Breast epithelium (tissue), 4 donors: ENCODE data around the gene FASN. TPM values are rescaled to one million over a fixed set of nuclear protein-coding genes. Genes with fewer than 3 reads are reported as not detected.

Source experiments
- DNase-seq, 2 donors: peaks; one replicate each; pipeline ENCODE4 v3.0.0-alpha.2; 2019; ENCODE audit warnings: low spot score in 2 of 2
- H3K27ac ChIP-seq, 2 donors: fragments of 200-600 bp; sonication (generic) in 1 of 2; one replicate each; pipeline ENCODE4 v1.5.1; 2016 to 2019; ENCODE audit warnings: mild to moderate bottlenecking in 1 of 2
- H3K27me3 ChIP-seq, 2 donors: fragments of 200-600 bp; sonication (generic) in 1 of 2; one replicate each; pipeline versions ENCODE4 v1.5.1 to v1.6.0; 2017 to 2019; ENCODE audit warnings: control low read depth in 1 of 2, mild to moderate bottlenecking in 1 of 2
- H3K36me3 ChIP-seq: fragments of 200-600 bp; one replicate; pipeline ENCODE4 v1.5.1; 2019
- H3K4me1 ChIP-seq, 2 donors: fragments of 200-600 bp; sonication (generic); one replicate each; pipeline ENCODE4 v1.5.1; 2016 to 2019; ENCODE audit warnings: control low read depth in 1 of 2
- H3K4me3 ChIP-seq, 3 donors: fragments of 200-600 bp; sonication (generic); 1 replicate in 2 of 3; 2 replicates in 1 of 3; pipeline ENCODE4 v1.5.1; 2016 to 2019; ENCODE audit warnings: mild to moderate bottlenecking in 3 of 3, moderate library complexity in 2 of 3
- H3K9me3 ChIP-seq, 2 donors: fragments of 200-600 bp; sonication (generic) in 1 of 2; one replicate each; pipeline ENCODE4 v1.5.1; 2016 to 2019; ENCODE audit warnings: control low read depth in 1 of 2
- CTCF ChIP-seq, 3 donors: fragments of 450-650 bp; IDR thresholded peaks; one replicate each; pipeline ENCODE4 v1.5.1; 2016 to 2017; ENCODE audit warnings: antibody characterized with exemption in 3 of 3, mild to moderate bottlenecking in 3 of 3, moderate library complexity in 3 of 3
- POLR2A ChIP-seq: fragments of 450-650 bp; IDR thresholded peaks from one replicate; pipeline ENCODE4 v1.6.1; 2016; ENCODE audit warnings: antibody characterized with exemption, mild to moderate bottlenecking, moderate library complexity
- POLR2AphosphoS5 ChIP-seq, 3 donors: sonication (generic); formaldehyde crosslinking; IDR thresholded peaks; one replicate each; pipeline ENCODE4 v1.6.1; 2017; ENCODE audit warnings: antibody characterized with exemption in 3 of 3
- intact Hi-C: fragments of 100-400 bp; cut with DNase I; formaldehyde crosslinking; loops from one replicate; pipeline ENCODE4 v1.15.1; 2023; ENCODE audit warnings: low total_unique reads
- total RNA-seq, 3 donors: library from RNA; depleted of rRNA; stranded (reverse); fragments of >200 nt; gene quantifications; one replicate each; pipeline ENCODE4 v1.1.0, GENCODE V29; 2016

FASN gene
- total RNA-seq, 3 donors from 2014 or later: 95.4 to 590 (median 98.6) TPM

- no peaks in the 10 kb centered on the region for H3K36me3 ChIP-seq
Observed at GRCh38 chr17:82037092-82037888, 60.7 kb downstream of the FASN start, which contains the start of gene DCXR. Gene DCXR (minus strand): TSS chr17:82037697. CDS start chr17:82037682, 15 bp downstream.

GRCh38 chr17:82036634-82037091 is 61.4 kb downstream of the FASN start:
- Histone ChIP-seq H3K27ac (peak overlapping the region; percentile 87 to 99), H3K27me3 (no peaks in the 10 kb centered on the region), H3K4me1 (peaks cover 8 to 10% of the 10 kb centered on the region in 2 donors), H3K9me3 (no peaks in the 10 kb centered on the region), H3K36me3 (no peaks in the 10 kb centered on the region), H3K4me3 (peak overlapping the region; percentile 58 to 96 (median 63))
- no peak for DNase-seq
- intact Hi-C loops: loop anchor here (10.0 kb wide), 1 partner anchor 48 kb away; no protein-coding TSS in a partner anchor
- TF ChIP-seq POLR2A (no peak), POLR2AphosphoS5 (IDR thresholded peaks at IDR 0.05) (no peak), CTCF (IDR thresholded peaks at IDR 0.05) (no peak)

More at GRCh38 chr17:82037092-82037888, 60.7 kb downstream of the FASN start, which contains the start of gene DCXR:
- peak within 1 kb of the TSS; percentile 87 to 99 for H3K27ac ChIP-seq
- TF ChIP-seq CTCF (IDR thresholded peaks at IDR 0.05): peak; percentile 20 to 72 (median 33)
- peak; percentile 93 to 96 (median 95) for TF ChIP-seq POLR2AphosphoS5 (IDR thresholded peaks at IDR 0.05)
- TF ChIP-seq POLR2A: peak; percentile 93
- H3K9me3 ChIP-seq: no peaks in the 10 kb centered on the region
- H3K4me3 ChIP-seq: peak within 1 kb of the TSS; percentile 58 to 96 (median 63)
- intact Hi-C loops: loop anchor here (10.0 kb wide), 1 partner anchor 48 kb away; no protein-coding TSS in a partner anchor
- H3K27me3 ChIP-seq: no peaks in the 10 kb centered on the region
- peak; percentile 98 for DNase-seq
- peaks cover 8 to 10% of the 10 kb centered on the region in 2 donors for H3K4me1 ChIP-seq

GRCh38 chr17:82035956-82036633 is 61.9 kb downstream of the FASN start:
- H3K27me3 ChIP-seq: no peaks in the 10 kb centered on the region
- H3K4me1 ChIP-seq: peaks cover 8 to 10% of the 10 kb centered on the region in 2 donors
- TF ChIP-seq POLR2AphosphoS5 (IDR thresholded peaks at IDR 0.05) (no peak), POLR2A (no peak), CTCF (IDR thresholded peaks at IDR 0.05) (no peak)
- H3K4me3 ChIP-seq: peak overlapping the region; percentile 58 to 96 (median 63)
- H3K27ac ChIP-seq: peak overlapping the region; percentile 87 to 99
- no peak for DNase-seq
- no peaks in the 10 kb centered on the region for H3K36me3 ChIP-seq
- intact Hi-C loops: loop anchor here (10.0 kb wide), 1 partner anchor 49 kb away; no protein-coding TSS in a partner anchor
- H3K9me3 ChIP-seq: no peaks in the 10 kb centered on the region

- intact Hi-C loops: loop anchor here (10.0 kb wide), 1 partner anchor 49 kb away; no protein-coding TSS in a partner anchor
- no peak for TF ChIP-seq POLR2AphosphoS5 (IDR thresholded peaks at IDR 0.05)
- TF ChIP-seq POLR2A: no peak
- no peak for TF ChIP-seq CTCF (IDR thresholded peaks at IDR 0.05)
- no peak for DNase-seq
- Histone ChIP-seq H3K27me3 (no peaks in the 10 kb centered on the region), H3K9me3 (no peaks in the 10 kb centered on the region), H3K36me3 (no peaks in the 10 kb centered on the region), H3K4me3 (no peak overlapping the region), H3K4me1 (peaks cover 8 to 10% of the 10 kb centered on the region in 2 donors), H3K27ac (no peak overlapping the region)
Observed at GRCh38 chr17:82035488-82035887, 62.5 kb downstream of the FASN start.
